Keratinocyte (primary cell): ENCODE measurements around the gene EXOSC9.

Source experiments
- CTCF ChIP-seq, 3 experiments: IDR thresholded peaks in 1 of 3; conservative IDR thresholded peaks in 1 of 3; optimal IDR thresholded peaks in 1 of 3; 2 replicates in 2 of 3; 3 replicates in 1 of 3; pipeline versions ENCODE3 to v1.5.1; 2011; ENCODE audit warnings: low read length in 3 of 3, mild to moderate bottlenecking in 3 of 3, moderate library complexity in 2 of 3, control low read depth in 1 of 3, inconsistent platforms in 1 of 3; ENCODE audit not compliant: insufficient read depth in 2 of 3; ENCODE audit errors: extremely low read depth in 1 of 3
- EZH2 ChIP-seq: IDR thresholded peaks from one replicate; pipeline ENCODE4 v1.6.1; 2012; ENCODE audit warnings: inconsistent platforms, mild to moderate bottlenecking, low read length, moderate library complexity

DNA sequence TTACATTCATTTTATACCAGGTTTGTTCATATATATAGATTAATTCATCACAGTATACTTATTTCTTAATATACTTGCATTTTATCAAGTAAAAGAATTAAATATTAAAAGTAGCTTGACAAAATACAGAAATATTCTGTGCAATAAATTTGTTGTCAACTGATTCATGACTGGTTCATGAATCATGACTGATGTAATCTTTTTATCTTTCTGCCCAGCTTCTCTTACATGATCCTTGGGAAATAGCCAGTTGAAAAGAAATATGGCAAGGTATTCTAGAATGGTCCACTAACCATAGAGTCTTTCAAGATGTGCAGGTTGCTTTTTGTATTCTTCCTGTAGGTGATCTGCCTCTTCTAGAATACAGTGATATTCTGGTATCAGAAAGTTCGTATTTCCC lies 26.7 kb downstream of the EXOSC9 start:
- no peak for TF ChIP-seq CTCF (optimal IDR thresholded peaks at IDR 0.05 in 1 of 3, IDR thresholded peaks at IDR 0.05 in 1 of 3, conservative IDR thresholded peaks at IDR 0.05 in 1 of 3; ENCODE audit: extremely low read depth in 1 of 3, insufficient read depth in 2 of 3, low read length in 3 of 3)
- no peak for TF ChIP-seq EZH2
